Progenitor cell of endocrine pancreas (in vitro differentiated cells): Measurements from ENCODE around the gene FAM193A. TPM values are rescaled to one million over a fixed set of nuclear protein-coding genes. Genes with fewer than 3 reads are reported as not detected.
"Not testable (repeated sequence)": the region's sequence is repeated elsewhere in the genome, so short reads cannot be mapped to it uniquely, and the experiment has no call there.

Experiments
- DNase-seq: peaks from one replicate; pipeline ENCODE4 v3.0.0; 2021; ENCODE audit warnings: low spot score; ENCODE audit not compliant: unreplicated experiment
- H3K27ac Mint-ChIP-seq: 2 replicates; pipeline ENCODE4 v1.8.0; 2021; ENCODE audit warnings: mild to moderate bottlenecking, moderate library complexity, mixed read lengths
- H3K27me3 Mint-ChIP-seq: 2 replicates; pipeline ENCODE4 v1.8.0; 2021; ENCODE audit warnings: mixed read lengths
- H3K36me3 Mint-ChIP-seq: 2 replicates; pipeline ENCODE4 v1.8.0; 2022; ENCODE audit warnings: mixed read lengths; ENCODE audit not compliant: insufficient read depth
- H3K4me1 Mint-ChIP-seq: 2 replicates; pipeline ENCODE4 v1.8.0; 2021; ENCODE audit warnings: low read depth, mixed read lengths
- H3K4me3 Mint-ChIP-seq: 2 replicates; pipeline ENCODE4 v1.8.0; 2021; ENCODE audit warnings: low read depth, mild to moderate bottlenecking, moderate library complexity, mixed read lengths
- H3K9me3 Mint-ChIP-seq: 2 replicates; pipeline ENCODE4 v1.8.0; 2021; ENCODE audit warnings: low read depth, mixed read lengths
- CTCF ChIP-seq: fragments of 200-600 bp; sonication (generic); IDR thresholded peaks from one replicate; pipeline ENCODE4 v1.5.0; 2021; ENCODE audit warnings: antibody characterized with exemption, mild to moderate bottlenecking; ENCODE audit not compliant: unreplicated experiment
- total RNA-seq: library from RNA; stranded (reverse); gene quantifications from 2 replicates; pipeline ENCODE4 v1.2.1, GENCODE V29; 2021

FAM193A gene
- total RNA-seq, 1 donor from 2014 or later = 53.4 TPM

DNA sequence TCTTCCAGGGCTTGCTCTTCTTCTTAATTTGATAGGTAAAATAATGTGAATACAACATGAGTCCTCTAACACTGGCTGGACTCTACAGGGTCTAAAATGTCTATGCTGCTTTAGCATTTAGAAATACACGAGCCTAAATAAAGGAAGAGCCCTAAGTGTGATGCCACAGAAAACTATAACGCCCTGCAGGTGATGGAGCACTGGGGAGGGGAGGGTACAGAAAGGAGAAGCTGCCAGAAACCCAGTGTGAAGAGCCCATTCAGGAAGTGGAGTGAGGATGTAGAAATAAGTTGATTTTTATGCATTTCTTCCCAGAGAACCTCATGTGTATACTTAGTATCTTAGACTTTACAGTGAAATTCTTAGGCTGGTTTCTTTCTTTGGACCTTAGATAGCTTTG lies 136.3 kb downstream of the FAM193A start:
- Mint-ChIP-seq H3K27ac (peak overlapping the region; percentile 57), H3K9me3 (peaks cover 3% of the 10 kb centered on the region), H3K4me1 (no peaks in the 10 kb centered on the region), H3K4me3 (no peak overlapping the region), H3K36me3 (peaks cover 18% of the 10 kb centered on the region), H3K27me3 (no peaks in the 10 kb centered on the region)
- DNase-seq = no peak
- TF ChIP-seq CTCF = no peak

DNA sequence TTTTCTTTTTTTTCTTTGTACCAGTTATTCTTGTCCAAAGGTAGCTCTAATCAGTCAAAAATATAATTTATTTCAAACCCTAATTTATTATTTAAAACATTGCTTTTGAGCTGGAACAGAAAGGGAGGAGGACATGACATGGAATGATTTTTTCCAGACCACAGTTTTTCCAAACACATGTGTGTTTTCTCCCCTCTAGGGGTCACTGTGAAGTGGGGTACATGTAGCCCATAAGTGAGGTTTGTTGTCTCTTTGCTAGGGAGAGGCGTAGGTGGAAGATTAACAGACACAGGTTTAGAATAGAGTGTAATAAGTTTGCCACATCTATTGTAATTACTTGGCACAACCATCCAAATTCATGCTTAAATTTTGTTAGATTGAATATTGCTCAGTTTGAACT lies 136.7 kb downstream of the FAM193A start:
- peak; percentile 31 for TF ChIP-seq CTCF
- Mint-ChIP-seq H3K9me3 (peaks cover 3% of the 10 kb centered on the region), H3K27me3 (no peaks in the 10 kb centered on the region), H3K27ac (no peak overlapping the region), H3K4me3 (no peak overlapping the region), H3K36me3 (peaks cover 18% of the 10 kb centered on the region), H3K4me1 (no peaks in the 10 kb centered on the region)
- DNase-seq = no peak

DNA sequence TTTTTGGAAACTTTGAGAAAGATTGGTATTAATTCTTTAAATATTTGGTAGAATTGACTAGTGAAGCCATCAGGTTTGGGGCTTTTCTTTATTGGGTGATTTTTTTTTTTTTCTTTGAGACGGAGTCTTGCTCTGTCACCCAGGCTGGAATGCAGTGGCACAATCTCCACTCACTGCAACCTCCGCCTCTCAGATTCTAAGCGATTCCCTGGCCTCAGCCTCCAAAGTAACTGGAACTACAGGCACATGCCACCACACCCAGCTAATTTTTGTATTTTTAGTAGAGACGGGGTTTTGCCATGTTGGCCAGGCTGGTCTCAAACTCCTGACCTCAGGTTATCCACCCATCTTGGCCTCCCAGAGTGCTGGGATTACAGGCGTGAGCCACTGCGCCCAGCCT lies 143.3 kb downstream of the FAM193A start:
- not testable (repeated sequence) for H3K4me3 Mint-ChIP-seq, H3K27me3 Mint-ChIP-seq, DNase-seq, H3K4me1 Mint-ChIP-seq, H3K9me3 Mint-ChIP-seq, H3K27ac Mint-ChIP-seq
- H3K36me3 Mint-ChIP-seq = peaks cover 26% of the 10 kb centered on the region

- H3K36me3 Mint-ChIP-seq = peaks cover 19% of the 10 kb centered on the region
- DNase-seq = no peak
- H3K4me3 Mint-ChIP-seq = no peak overlapping the region
- H3K27me3 Mint-ChIP-seq = no peaks in the 10 kb centered on the region
- TF ChIP-seq CTCF = no peak
- peaks cover 1% of the 10 kb centered on the region for H3K4me1 Mint-ChIP-seq
- peaks cover 5% of the 10 kb centered on the region for H3K9me3 Mint-ChIP-seq
- H3K27ac Mint-ChIP-seq = peak overlapping the region; percentile 37
Observed at GRCh38 chr4:2684486-2684885, 148.0 kb downstream of the FAM193A start.

GRCh38 chr4:2685541-2685940 lies 149.1 kb downstream of the FAM193A start:
- peaks cover 5% of the 10 kb centered on the region for H3K9me3 Mint-ChIP-seq
- peaks cover 1% of the 10 kb centered on the region for H3K4me1 Mint-ChIP-seq
- no peak overlapping the region for H3K4me3 Mint-ChIP-seq
- DNase-seq = no peak
- TF ChIP-seq CTCF = no peak
- H3K27ac Mint-ChIP-seq = no peak overlapping the region
- peaks cover 20% of the 10 kb centered on the region for H3K36me3 Mint-ChIP-seq
- H3K27me3 Mint-ChIP-seq = no peaks in the 10 kb centered on the region

DNA sequence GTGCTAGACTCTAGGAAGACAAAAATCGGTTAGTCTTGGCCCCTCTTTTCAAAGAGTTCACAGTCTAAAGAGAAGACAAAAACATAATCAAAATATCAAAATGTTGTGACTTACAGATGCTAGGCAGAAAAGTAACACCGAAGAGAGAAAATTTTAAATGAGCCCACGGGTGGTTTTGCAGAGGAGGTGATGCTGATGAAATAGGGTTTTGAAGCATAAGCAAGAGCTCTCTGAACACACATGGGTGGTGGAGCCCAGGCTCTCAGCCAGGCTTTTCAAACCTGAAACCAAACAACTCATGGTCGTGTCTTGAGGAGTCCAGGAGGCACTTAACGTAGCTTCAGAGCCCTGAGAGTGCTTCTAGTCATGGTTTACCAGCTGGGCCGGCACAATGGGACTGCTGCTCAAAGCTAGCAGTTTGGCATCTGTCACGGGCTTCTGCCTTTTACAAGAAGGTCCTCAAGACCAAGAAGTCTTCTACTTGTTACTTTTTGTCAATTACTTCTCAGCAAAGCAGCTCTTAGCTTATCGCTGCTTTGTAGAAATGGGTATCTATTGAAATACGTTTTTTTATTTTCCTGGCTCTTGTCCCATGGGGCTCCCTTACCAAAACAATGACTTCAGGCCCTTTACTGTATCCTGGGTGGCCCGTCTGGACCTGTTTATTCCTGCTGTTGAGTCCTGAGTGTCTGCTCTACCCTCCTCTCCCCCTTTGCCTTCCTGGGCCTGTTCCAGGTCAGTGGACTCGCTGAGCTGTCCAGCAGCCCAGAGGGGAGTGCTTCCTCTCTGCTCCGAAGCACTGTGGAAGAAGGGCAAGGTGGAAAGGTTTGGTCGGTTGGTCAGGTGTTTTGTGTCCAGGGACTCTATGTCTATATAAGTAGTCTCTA lies 150.2 kb downstream of the FAM193A start:
- no peak for DNase-seq
- Mint-ChIP-seq H3K4me1 (peaks cover 1% of the 10 kb centered on the region), H3K27ac (peak overlapping the region; percentile 23), H3K36me3 (peaks cover 14% of the 10 kb centered on the region), H3K27me3 (no peaks in the 10 kb centered on the region), H3K9me3 (no peaks in the 10 kb centered on the region), H3K4me3 (no peak overlapping the region)
- TF ChIP-seq CTCF = no peak
